Activated T-cell treated with anti-CD3 and anti-CD28 coated beads, Interleukin-2, amount 50 U/mL, for 1 hour (primary cell): ENCODE data around the gene FAM136A.
"Not testable (repeated sequence)": the region's sequence is repeated elsewhere in the genome, so short reads cannot be mapped to it uniquely, and the experiment has no call there.

ENCODE experiments used
- DNase-seq: peaks from one replicate; pipeline ENCODE4 v3.0.0-alpha.2; 2020

The FAM136A gene

GRCh38 chr2:70301344-70302194, at the start of gene FAM136A:
TSS of gene FAM136A (minus strand) at chr2:70302067. CDS start at chr2:70302011, 56 bp downstream.
- peak; percentile 90 for DNase-seq

GRCh38 chr2:70349921-70350685, 48.2 kb upstream of the FAM136A start:
- DNase-seq: no peak

GRCh38 chr2:70347831-70348230, 46.0 kb upstream of the FAM136A start:
- no peak for DNase-seq

GRCh38 chr2:70344195-70344594, 42.3 kb upstream of the FAM136A start:
- no peak for DNase-seq

- DNase-seq: no peak
These were observed 39.6 kb upstream of the FAM136A start for GRCh38 chr2:70341477-70341765.

- peak; percentile 27 for DNase-seq
These were observed 39.1 kb upstream of the FAM136A start for GRCh38 chr2:70340761-70341476.

GRCh38 chr2:70340075-70340474, 38.2 kb upstream of the FAM136A start:
- DNase-seq: no peak

- DNase-seq: no peak
These were observed 34.7 kb upstream of the FAM136A start for GRCh38 chr2:70336552-70336951.

GRCh38 chr2:70331012-70331411, 29.1 kb upstream of the FAM136A start:
- no peak for DNase-seq

- DNase-seq: no peak
These were observed 28.6 kb upstream of the FAM136A start for GRCh38 chr2:70330476-70330875.

- DNase-seq: no peak
These were observed 27.2 kb upstream of the FAM136A start for GRCh38 chr2:70328921-70329561.

GRCh38 chr2:70325875-70326274, 24.0 kb upstream of the FAM136A start:
- no peak for DNase-seq

GRCh38 chr2:70322518-70322917, 20.7 kb upstream of the FAM136A start:
- DNase-seq: no peak

GRCh38 chr2:70321370-70321769, 19.5 kb upstream of the FAM136A start:
- DNase-seq: no peak

- no peak for DNase-seq
These were observed 12.8 kb upstream of the FAM136A start for GRCh38 chr2:70314640-70315039.

GRCh38 chr2:70312560-70312959, 10.7 kb upstream of the FAM136A start:
- DNase-seq: no peak

GRCh38 chr2:70310899-70311298, 9.0 kb upstream of the FAM136A start:
- DNase-seq: no peak

- no peak for DNase-seq
These were observed 3.7 kb upstream of the FAM136A start for GRCh38 chr2:70305531-70305930.

GRCh38 chr2:70304498-70304897, 2.6 kb upstream of the FAM136A start:
- no peak for DNase-seq

GRCh38 chr2:70303186-70303585, 1.3 kb upstream of the FAM136A start:
- no peak for DNase-seq

GRCh38 chr2:70302195-70302546, 304 bp upstream of the FAM136A start:
- not testable (repeated sequence) for DNase-seq

- no peak for DNase-seq
These were observed 1.0 kb downstream of the FAM136A start for GRCh38 chr2:70300771-70301343.

GRCh38 chr2:70297828-70298227, 4.0 kb downstream of the FAM136A start:
- DNase-seq: not testable (repeated sequence)
